Mononuclear cell (primary cell): ENCODE results near the gene ITPRIP. TPM values are rescaled to one million over a fixed set of nuclear protein-coding genes. Genes with fewer than 3 reads are reported as not detected.

ENCODE experiments used
- H3K27me3 ChIP-seq: 2 replicates; pipeline ENCODE4 v1.6.0; 2011; ENCODE audit warnings: low read length, control low read depth; ENCODE audit not compliant: insufficient read depth
- H3K4me1 ChIP-seq: 2 replicates; pipeline ENCODE4 v1.5.1; 2011; ENCODE audit warnings: mild to moderate bottlenecking, low read length, control low read depth; ENCODE audit not compliant: insufficient read depth
- H3K4me3 ChIP-seq: 2 replicates; pipeline ENCODE4 v1.5.1; 2011; ENCODE audit warnings: mild to moderate bottlenecking, low read length, moderate library complexity
- H3K9me3 ChIP-seq: 2 replicates; pipeline ENCODE4 v1.5.1; 2011; ENCODE audit warnings: low read depth, mild to moderate bottlenecking, control low read depth, low read length
- total RNA-seq: library from RNA; depleted of rRNA; stranded (reverse); fragments of >200 nt; gene quantifications from one replicate; pipeline ENCODE4 v1.2.3, GENCODE V29; 2012

The ITPRIP gene
- total RNA-seq, 1 donor: 62.7 TPM

DNA sequence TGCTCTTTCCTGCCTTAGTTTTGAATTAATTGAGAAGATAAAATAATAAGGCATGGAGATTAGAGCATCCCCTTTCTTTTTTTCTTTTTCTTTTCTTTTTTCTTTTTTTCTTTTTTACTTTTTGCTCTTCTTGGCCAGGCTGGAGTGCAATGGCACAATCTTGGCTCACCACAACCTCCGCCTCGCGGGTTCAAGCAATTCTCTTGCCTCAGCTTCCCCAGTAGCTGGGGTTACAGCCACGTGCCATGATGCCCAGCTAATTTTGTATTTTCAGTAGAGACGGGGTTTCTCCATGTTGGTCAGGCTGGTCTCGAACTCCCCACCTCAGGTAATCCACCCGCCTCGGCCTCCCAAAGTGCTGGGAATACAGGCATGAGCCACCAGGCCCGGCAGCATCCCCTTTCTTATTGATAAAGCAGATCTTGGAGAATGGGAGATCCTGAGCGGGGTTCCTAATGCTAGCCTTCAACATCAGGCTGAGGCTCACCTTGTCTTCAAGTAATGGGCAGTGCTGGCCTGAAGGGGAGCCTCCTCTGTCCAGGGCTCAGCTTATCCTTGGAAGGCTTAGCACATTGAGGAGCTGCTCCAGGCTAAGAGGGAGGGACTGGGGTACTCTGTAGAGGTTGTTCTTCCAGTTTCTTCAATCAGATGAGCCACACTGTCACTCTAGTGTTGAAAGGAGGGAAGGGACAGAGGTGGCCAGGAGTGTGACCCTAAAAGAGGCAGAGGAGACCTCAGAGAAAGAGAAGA is 41.4 kb downstream of the ITPRIP start:
- no peaks in the 10 kb centered on the region for H3K27me3 ChIP-seq
- H3K4me1 ChIP-seq: peaks cover 23% of the 10 kb centered on the region
- H3K4me3 ChIP-seq: no peak overlapping the region
- no peaks in the 10 kb centered on the region for H3K9me3 ChIP-seq

- Histone ChIP-seq H3K27me3 (peaks cover 3% of the 10 kb centered on the region), H3K9me3 (no peaks in the 10 kb centered on the region), H3K4me1 (peaks cover 24% of the 10 kb centered on the region), H3K4me3 (no peak overlapping the region)
Observed at GRCh38 chr10:104293781-104294321, 44.4 kb downstream of the ITPRIP start.

DNA sequence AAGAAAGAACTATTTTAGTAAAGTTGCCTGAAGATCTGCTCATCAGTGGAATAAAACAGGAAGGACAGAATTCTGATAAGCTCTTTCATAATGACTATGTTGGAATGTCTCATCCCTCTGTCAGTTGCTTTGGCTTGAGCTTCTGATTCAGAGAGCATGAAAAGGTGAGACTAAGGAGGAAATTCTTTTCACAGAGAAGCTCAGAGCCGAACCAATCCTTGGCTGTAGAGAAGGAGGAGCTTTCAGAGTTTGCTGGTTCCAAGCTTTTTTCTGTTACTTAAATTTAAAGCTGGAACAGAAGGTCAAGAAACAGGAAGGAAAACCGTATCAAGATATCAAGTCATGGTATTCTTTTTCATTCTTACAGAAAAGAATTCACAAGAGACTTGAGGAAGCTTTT is 45.3 kb downstream of the ITPRIP start:
- H3K27me3 ChIP-seq: peaks cover 7% of the 10 kb centered on the region
- H3K4me3 ChIP-seq: no peak overlapping the region
- H3K4me1 ChIP-seq: peaks cover 24% of the 10 kb centered on the region
- H3K9me3 ChIP-seq: no peaks in the 10 kb centered on the region

GRCh38 chr10:104291439-104291951 is 46.8 kb downstream of the ITPRIP start:
- Histone ChIP-seq H3K4me3 (no peak overlapping the region), H3K9me3 (no peaks in the 10 kb centered on the region), H3K27me3 (peaks cover 7% of the 10 kb centered on the region), H3K4me1 (peaks cover 24% of the 10 kb centered on the region)

DNA sequence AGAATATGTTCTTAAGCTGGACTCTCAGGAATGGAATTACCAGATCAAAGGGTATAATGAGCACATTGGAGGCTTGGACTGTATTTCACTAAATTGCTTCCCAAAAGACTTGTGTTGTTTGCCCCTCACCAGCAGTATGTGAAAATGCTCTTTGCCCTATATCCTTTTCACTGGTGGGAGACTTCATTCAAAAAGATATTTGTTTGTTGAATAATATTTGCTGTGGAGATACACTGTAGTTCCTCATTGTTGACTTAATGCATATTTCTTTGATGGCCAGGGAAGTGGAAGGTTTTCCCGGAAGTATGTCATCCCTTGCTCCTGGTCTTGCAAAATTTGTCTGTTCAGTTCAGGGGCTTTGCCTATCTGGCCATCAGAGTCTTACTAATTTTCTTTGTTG is 49.9 kb downstream of the ITPRIP start:
- Histone ChIP-seq H3K4me3 (no peak overlapping the region), H3K27me3 (peaks cover 10% of the 10 kb centered on the region), H3K4me1 (peaks cover 18% of the 10 kb centered on the region), H3K9me3 (no peaks in the 10 kb centered on the region)

DNA sequence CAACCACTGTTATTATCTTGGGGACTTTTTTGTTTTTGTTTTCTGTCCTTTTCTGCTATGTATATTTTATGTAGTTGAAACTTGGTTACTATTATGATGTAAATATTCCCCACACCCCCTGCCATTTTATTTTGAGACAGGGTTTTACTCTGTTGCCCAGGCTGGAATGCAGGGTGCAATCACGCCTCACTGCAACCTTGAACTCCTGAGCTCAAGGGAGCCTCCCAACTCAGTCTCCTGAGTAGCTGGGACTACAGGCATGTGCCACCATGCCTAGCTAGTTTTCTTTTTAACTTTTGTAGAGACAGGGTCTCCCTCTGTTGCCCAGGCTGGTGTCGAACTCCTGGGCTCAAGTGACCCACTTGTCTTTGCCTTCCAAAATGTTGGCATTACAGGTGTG is 51.3 kb downstream of the ITPRIP start:
- Histone ChIP-seq H3K9me3 (no peaks in the 10 kb centered on the region), H3K4me1 (peaks cover 12% of the 10 kb centered on the region), H3K4me3 (no peak overlapping the region), H3K27me3 (peaks cover 10% of the 10 kb centered on the region)

GRCh38 chr10:104284846-104285245 is 53.4 kb downstream of the ITPRIP start:
- Histone ChIP-seq H3K9me3 (no peaks in the 10 kb centered on the region), H3K4me1 (no peaks in the 10 kb centered on the region), H3K4me3 (no peak overlapping the region), H3K27me3 (peaks cover 7% of the 10 kb centered on the region)

- no peaks in the 10 kb centered on the region for H3K9me3 ChIP-seq
- no peak overlapping the region for H3K4me3 ChIP-seq
- H3K4me1 ChIP-seq: peaks cover 6% of the 10 kb centered on the region
- peaks cover 3% of the 10 kb centered on the region for H3K27me3 ChIP-seq
Observed at GRCh38 chr10:104281694-104282093, 56.6 kb downstream of the ITPRIP start.

- no peaks in the 10 kb centered on the region for H3K27me3 ChIP-seq
- peaks cover 9% of the 10 kb centered on the region for H3K4me1 ChIP-seq
- no peak overlapping the region for H3K4me3 ChIP-seq
- H3K9me3 ChIP-seq: no peaks in the 10 kb centered on the region
Observed at GRCh38 chr10:104279550-104280259, 58.6 kb downstream of the ITPRIP start.

- Histone ChIP-seq H3K4me1 (peaks cover 12% of the 10 kb centered on the region), H3K9me3 (no peaks in the 10 kb centered on the region), H3K27me3 (peaks cover 6% of the 10 kb centered on the region), H3K4me3 (no peak overlapping the region)
Observed at GRCh38 chr10:104277785-104278184, 60.5 kb downstream of the ITPRIP start.

DNA sequence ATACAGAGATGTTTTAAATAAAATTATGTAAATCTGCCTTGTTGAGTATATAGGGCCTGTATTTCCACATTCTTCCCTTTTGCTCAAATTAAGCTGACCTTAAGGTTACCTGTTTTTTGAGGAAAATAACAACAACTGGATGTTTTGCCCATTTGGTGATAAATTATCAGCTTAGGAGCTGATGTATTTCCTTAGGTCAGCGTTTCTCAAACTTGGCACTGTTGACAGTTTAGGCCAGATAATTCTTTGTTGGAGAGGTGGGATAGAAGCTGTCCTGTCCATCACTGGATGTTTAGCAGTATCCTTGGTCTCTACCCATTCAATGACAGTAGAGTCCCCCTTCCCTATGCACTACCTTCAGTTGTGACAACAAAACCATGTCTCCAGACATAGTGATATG is 62.1 kb downstream of the ITPRIP start:
- Histone ChIP-seq H3K9me3 (no peaks in the 10 kb centered on the region), H3K4me1 (peaks cover 12% of the 10 kb centered on the region), H3K27me3 (peaks cover 6% of the 10 kb centered on the region), H3K4me3 (no peak overlapping the region)

GRCh38 chr10:104274762-104275721 is 63.2 kb downstream of the ITPRIP start:
- H3K27me3 ChIP-seq: peaks cover 6% of the 10 kb centered on the region
- no peaks in the 10 kb centered on the region for H3K9me3 ChIP-seq
- peaks cover 12% of the 10 kb centered on the region for H3K4me1 ChIP-seq
- H3K4me3 ChIP-seq: no peak overlapping the region

- Histone ChIP-seq H3K9me3 (no peaks in the 10 kb centered on the region), H3K4me3 (no peak overlapping the region), H3K4me1 (peaks cover 17% of the 10 kb centered on the region), H3K27me3 (peaks cover 6% of the 10 kb centered on the region)
Observed at GRCh38 chr10:104273899-104274575, 64.2 kb downstream of the ITPRIP start.

GRCh38 chr10:104273286-104273685 is 65.0 kb downstream of the ITPRIP start:
- no peaks in the 10 kb centered on the region for H3K9me3 ChIP-seq
- peaks cover 17% of the 10 kb centered on the region for H3K4me1 ChIP-seq
- no peak overlapping the region for H3K4me3 ChIP-seq
- peaks cover 6% of the 10 kb centered on the region for H3K27me3 ChIP-seq
